Liver (tissue), 9 donors: ENCODE measurements around the gene RARB. TPM values are rescaled to one million over a fixed set of nuclear protein-coding genes. Genes with fewer than 3 reads are reported as not detected.

ENCODE experiments used
- DNase-seq: peaks from one replicate; pipeline ENCODE4 v3.0.0-alpha.2; 2017; ENCODE audit warnings: low spot score
- H3K27ac ChIP-seq, 2 donors: one replicate each; pipeline ENCODE4 v1.7.0; 2013; ENCODE audit warnings: inconsistent platforms in 2 of 2, low read length in 2 of 2, control low read depth in 1 of 2, low read depth in 1 of 2, mild to moderate bottlenecking in 1 of 2
- H3K27me3 ChIP-seq, 4 donors: one replicate each; pipeline versions ENCODE4 v1.6.1 to v1.7.0; 2013; ENCODE audit warnings: low read length in 3 of 4, inconsistent platforms in 1 of 4, mild to moderate bottlenecking in 1 of 4, moderate library complexity in 1 of 4; ENCODE audit not compliant: control insufficient read depth in 4 of 4, insufficient read depth in 4 of 4
- H3K36me3 ChIP-seq, 4 donors: one replicate each; pipeline versions ENCODE4 v1.6.1 to v1.7.0; 2013; ENCODE audit warnings: low read length in 3 of 4, mild to moderate bottlenecking in 3 of 4, low read depth in 1 of 4, moderate library complexity in 1 of 4; ENCODE audit not compliant: control insufficient read depth in 4 of 4, insufficient read depth in 3 of 4
- H3K4me1 ChIP-seq, 4 donors: one replicate each; pipeline versions ENCODE4 v1.6.1 to v1.7.0; 2013; ENCODE audit warnings: low read length in 3 of 4, mild to moderate bottlenecking in 3 of 4, moderate library complexity in 1 of 4; ENCODE audit not compliant: control insufficient read depth in 4 of 4, insufficient read depth in 4 of 4
- H3K4me3 ChIP-seq, 3 donors: one replicate each; pipeline versions ENCODE4 v1.6.1 to v1.7.0; 2013; ENCODE audit warnings: low read length in 3 of 3, control low read depth in 1 of 3, low read depth in 1 of 3, mild to moderate bottlenecking in 1 of 3
- H3K9ac ChIP-seq, 2 donors: one replicate each; pipeline ENCODE4 v1.7.0; 2013; ENCODE audit warnings: low read length in 2 of 2, mild to moderate bottlenecking in 2 of 2, moderate library complexity in 2 of 2, control low read depth in 1 of 2, low read depth in 1 of 2
- H3K9me3 ChIP-seq, 4 donors: one replicate each; pipeline versions ENCODE4 v1.6.1 to v1.7.0; 2013; ENCODE audit warnings: low read length in 3 of 4; ENCODE audit not compliant: control insufficient read depth in 4 of 4
- ATF3 ChIP-seq: IDR thresholded peaks from 2 replicates; pipeline ENCODE4 v1.6.1; 2016; ENCODE audit warnings: antibody characterized with exemption
- EGR1 ChIP-seq, 2 donors: IDR thresholded peaks; 2 replicates each; pipeline ENCODE4 v1.6.1; 2016 to 2018; ENCODE audit warnings: antibody characterized with exemption in 2 of 2, low read depth in 2 of 2
- FOXA1 ChIP-seq: IDR thresholded peaks from 2 replicates; pipeline ENCODE4 v1.6.1; 2016; ENCODE audit warnings: antibody characterized with exemption
- FOXA2 ChIP-seq: IDR thresholded peaks from 2 replicates; pipeline ENCODE4 v1.6.1; 2016; ENCODE audit warnings: antibody characterized with exemption
- HNF4A ChIP-seq, 2 donors: conservative IDR thresholded peaks; 2 replicates each; pipeline ENCODE4 v1.6.1; 2016; ENCODE audit warnings: antibody characterized with exemption in 2 of 2, mild to moderate bottlenecking in 2 of 2
- HNF4G ChIP-seq: IDR thresholded peaks from 2 replicates; pipeline ENCODE4 v1.6.1; 2016; ENCODE audit warnings: antibody characterized with exemption
- JUND ChIP-seq, 2 donors: IDR thresholded peaks; 2 replicates each; pipeline ENCODE4 v1.6.1; 2016; ENCODE audit warnings: antibody characterized with exemption in 2 of 2
- MAX ChIP-seq: IDR thresholded peaks from 2 replicates; pipeline ENCODE4 v1.6.1; 2016; ENCODE audit warnings: antibody characterized with exemption
- NR2F2 ChIP-seq: IDR thresholded peaks from 2 replicates; pipeline ENCODE4 v1.6.1; 2016; ENCODE audit warnings: antibody characterized with exemption
- RAD21 ChIP-seq, 2 donors: IDR thresholded peaks; 2 replicates each; pipeline ENCODE4 v1.6.1; 2016; ENCODE audit warnings: antibody characterized with exemption in 2 of 2, mild to moderate bottlenecking in 2 of 2
- SP1 ChIP-seq: IDR thresholded peaks from 2 replicates; pipeline ENCODE4 v1.6.1; 2018; ENCODE audit warnings: antibody characterized with exemption, mild to moderate bottlenecking
- WGBS: extraction: QIAGEN DNeasy Blood & Tissue Kit; methylation state at CpG from one replicate; pipeline ENCODE4 v1.1.7; 2013; 5-methylcytosine and 5-hydroxymethylcytosine counted together
- polyA plus RNA-seq, 2 donors: library from polyadenylated mRNA; stranded (reverse) in 1 of 2; unstranded in 1 of 2; fragments of 200-250 nt in 1 of 2; fragments of >200 nt in 1 of 2; fragmentation: Nextera tagmentation in 1 of 2; extraction: Ambion mirVana in 1 of 2; gene quantifications; one replicate each; pipeline versions ENCODE4 v1.2.1 to v1.2.3, GENCODE V29; 2013 to 2015
- total RNA-seq, 2 donors: library from RNA; depleted of rRNA; stranded (reverse); fragments of >200 nt; gene quantifications; one replicate each; pipeline ENCODE4 v1.2.3, GENCODE V29; 2014
- TF ChIP-seq, protein P1 (sequence below): fragments of 150-350 bp; IDR thresholded peaks from 2 replicates; pipeline ENCODE4 v1.5.1; 2017; ENCODE audit warnings: improper control_type of control experiment, low read depth, low read length; ENCODE audit not compliant: missing input control
- TF ChIP-seq, protein P2 (sequence below): IDR thresholded peaks from 2 replicates; pipeline ENCODE4 v1.6.1; 2016; ENCODE audit warnings: antibody characterized with exemption, mild to moderate bottlenecking
- donor health status: healthy.
- donor health status: healthy.
- donor health status: healthy.
- donor health status: healthy.
- donor health status: healthy.

RARB gene
- total and polyA plus RNA-seq, 4 donors = 2.1 to 3.3 (median 2.3) TPM

DNA sequence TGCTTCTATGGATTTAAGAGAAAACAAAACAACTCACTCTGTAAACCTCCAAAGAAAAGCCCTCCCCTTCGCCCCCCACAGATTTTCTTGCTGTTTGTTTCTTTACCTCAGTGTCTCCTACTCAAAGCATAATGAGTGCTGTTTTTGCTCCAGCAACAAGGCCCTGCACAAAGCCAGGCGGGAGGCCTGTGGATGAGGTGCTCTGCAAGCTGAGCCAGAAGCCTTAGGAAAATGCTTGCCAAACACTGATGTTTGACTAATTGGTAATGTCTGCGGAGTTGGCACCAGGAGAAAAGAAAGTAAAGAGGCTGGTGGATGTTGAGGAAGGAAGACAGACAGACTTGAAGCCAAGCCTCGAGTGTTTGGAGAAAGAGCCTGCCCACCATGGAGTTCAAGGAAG, 99.7 kb downstream of the RARB start:
- DNase-seq = no peak
- Histone ChIP-seq H3K27ac (no peak overlapping the region), H3K9ac (no peak overlapping the region), H3K9me3 (peaks cover 0 to 6% (median under 1%) of the 10 kb centered on the region in 4 donors), H3K4me3 (no peak overlapping the region), H3K36me3 (no peaks in the 10 kb centered on the region), H3K27me3 (no peaks in the 10 kb centered on the region), H3K4me1 (no peaks in the 10 kb centered on the region)
- TF ChIP-seq, protein P1, sequence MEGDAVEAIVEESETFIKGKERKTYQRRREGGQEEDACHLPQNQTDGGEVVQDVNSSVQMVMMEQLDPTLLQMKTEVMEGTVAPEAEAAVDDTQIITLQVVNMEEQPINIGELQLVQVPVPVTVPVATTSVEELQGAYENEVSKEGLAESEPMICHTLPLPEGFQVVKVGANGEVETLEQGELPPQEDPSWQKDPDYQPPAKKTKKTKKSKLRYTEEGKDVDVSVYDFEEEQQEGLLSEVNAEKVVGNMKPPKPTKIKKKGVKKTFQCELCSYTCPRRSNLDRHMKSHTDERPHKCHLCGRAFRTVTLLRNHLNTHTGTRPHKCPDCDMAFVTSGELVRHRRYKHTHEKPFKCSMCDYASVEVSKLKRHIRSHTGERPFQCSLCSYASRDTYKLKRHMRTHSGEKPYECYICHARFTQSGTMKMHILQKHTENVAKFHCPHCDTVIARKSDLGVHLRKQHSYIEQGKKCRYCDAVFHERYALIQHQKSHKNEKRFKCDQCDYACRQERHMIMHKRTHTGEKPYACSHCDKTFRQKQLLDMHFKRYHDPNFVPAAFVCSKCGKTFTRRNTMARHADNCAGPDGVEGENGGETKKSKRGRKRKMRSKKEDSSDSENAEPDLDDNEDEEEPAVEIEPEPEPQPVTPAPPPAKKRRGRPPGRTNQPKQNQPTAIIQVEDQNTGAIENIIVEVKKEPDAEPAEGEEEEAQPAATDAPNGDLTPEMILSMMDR = no peak
- no peak for TF ChIP-seq HNF4A (conservative IDR thresholded peaks at IDR 0.05)
- no peak for TF ChIP-seq RAD21 (IDR thresholded peaks at IDR 0.05)
- TF ChIP-seq FOXA2 = no peak
- 84% methylated on average over 4 of the region's 4 CpGs for WGBS

- Histone ChIP-seq H3K27ac (no peak overlapping the region), H3K4me3 (no peak overlapping the region), H3K36me3 (no peaks in the 10 kb centered on the region), H3K9me3 (peaks cover 0 to 7% (median under 1%) of the 10 kb centered on the region in 4 donors), H3K9ac (no peak overlapping the region), H3K4me1 (no peaks in the 10 kb centered on the region), H3K27me3 (no peaks in the 10 kb centered on the region)
- TF ChIP-seq ATF3 = no peak
- no peak for TF ChIP-seq FOXA2
- no peak for TF ChIP-seq EGR1 (IDR thresholded peaks at IDR 0.05; ENCODE audit: low read depth in 2 of 2)
- TF ChIP-seq HNF4A (conservative IDR thresholded peaks at IDR 0.05) = no peak
- TF ChIP-seq MAX = no peak
- TF ChIP-seq HNF4G = no peak
- no peak for DNase-seq
These were observed 103.9 kb downstream of the RARB start for GRCh38 chr3:25531971-25532370.

DNA sequence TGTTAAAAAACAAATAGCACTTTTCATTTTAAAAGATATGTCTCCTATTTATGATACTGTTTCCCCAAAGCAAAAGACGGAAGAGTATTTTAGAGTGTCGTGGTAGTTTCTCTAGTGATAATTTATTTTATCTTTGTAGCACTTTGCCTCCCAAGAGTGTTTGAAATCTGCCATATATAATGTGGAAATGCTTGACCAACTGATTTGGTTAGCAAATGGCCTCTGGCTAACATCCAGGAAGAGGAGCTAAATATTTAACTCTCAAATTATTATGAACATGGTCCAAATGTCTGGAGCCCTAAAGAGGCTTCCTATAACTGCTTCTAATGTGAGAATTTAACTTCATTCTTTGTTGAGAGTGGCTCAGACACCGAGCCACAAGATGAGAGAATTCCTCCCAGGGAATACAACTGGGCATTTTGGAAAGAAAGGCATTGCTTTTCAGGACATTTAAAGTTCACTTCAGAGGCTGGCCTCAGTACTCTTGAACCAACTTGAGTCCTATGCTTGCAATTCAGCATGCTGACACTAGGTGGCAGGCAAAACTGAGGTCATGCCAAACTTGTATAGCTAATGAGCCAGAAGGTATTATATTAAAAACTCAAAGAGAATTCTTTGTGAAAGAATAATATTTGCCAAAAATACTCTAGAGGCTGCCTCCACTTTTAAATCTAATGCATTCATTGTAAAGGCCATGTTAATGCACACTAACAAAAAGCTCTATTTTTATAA, 104.5 kb downstream of the RARB start:
- Histone ChIP-seq H3K9me3 (peaks cover 0 to 7% (median under 1%) of the 10 kb centered on the region in 4 donors), H3K4me1 (no peaks in the 10 kb centered on the region), H3K27ac (no peak overlapping the region), H3K27me3 (no peaks in the 10 kb centered on the region), H3K4me3 (no peak overlapping the region), H3K9ac (no peak overlapping the region), H3K36me3 (no peaks in the 10 kb centered on the region)
- DNase-seq = no peak
- TF ChIP-seq, protein P1 = peak; percentile 28
- TF ChIP-seq SP1 = no peak
- TF ChIP-seq JUND (IDR thresholded peaks at IDR 0.05) = no peak
- TF ChIP-seq MAX = no peak
- TF ChIP-seq RAD21 (IDR thresholded peaks at IDR 0.05) = peak in 1 of 2 donors; percentile 9
- TF ChIP-seq FOXA1 = no peak
- TF ChIP-seq, protein P2, sequence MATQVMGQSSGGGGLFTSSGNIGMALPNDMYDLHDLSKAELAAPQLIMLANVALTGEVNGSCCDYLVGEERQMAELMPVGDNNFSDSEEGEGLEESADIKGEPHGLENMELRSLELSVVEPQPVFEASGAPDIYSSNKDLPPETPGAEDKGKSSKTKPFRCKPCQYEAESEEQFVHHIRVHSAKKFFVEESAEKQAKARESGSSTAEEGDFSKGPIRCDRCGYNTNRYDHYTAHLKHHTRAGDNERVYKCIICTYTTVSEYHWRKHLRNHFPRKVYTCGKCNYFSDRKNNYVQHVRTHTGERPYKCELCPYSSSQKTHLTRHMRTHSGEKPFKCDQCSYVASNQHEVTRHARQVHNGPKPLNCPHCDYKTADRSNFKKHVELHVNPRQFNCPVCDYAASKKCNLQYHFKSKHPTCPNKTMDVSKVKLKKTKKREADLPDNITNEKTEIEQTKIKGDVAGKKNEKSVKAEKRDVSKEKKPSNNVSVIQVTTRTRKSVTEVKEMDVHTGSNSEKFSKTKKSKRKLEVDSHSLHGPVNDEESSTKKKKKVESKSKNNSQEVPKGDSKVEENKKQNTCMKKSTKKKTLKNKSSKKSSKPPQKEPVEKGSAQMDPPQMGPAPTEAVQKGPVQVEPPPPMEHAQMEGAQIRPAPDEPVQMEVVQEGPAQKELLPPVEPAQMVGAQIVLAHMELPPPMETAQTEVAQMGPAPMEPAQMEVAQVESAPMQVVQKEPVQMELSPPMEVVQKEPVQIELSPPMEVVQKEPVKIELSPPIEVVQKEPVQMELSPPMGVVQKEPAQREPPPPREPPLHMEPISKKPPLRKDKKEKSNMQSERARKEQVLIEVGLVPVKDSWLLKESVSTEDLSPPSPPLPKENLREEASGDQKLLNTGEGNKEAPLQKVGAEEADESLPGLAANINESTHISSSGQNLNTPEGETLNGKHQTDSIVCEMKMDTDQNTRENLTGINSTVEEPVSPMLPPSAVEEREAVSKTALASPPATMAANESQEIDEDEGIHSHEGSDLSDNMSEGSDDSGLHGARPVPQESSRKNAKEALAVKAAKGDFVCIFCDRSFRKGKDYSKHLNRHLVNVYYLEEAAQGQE = no peak
- no peak for TF ChIP-seq NR2F2
- WGBS = 92% methylated on average over 3 of the region's 3 CpGs
